ENCODE measurements around the gene SLC8A1.

The SLC8A1 gene

GRCh38 chr2:40260437-40260836, 191.5 kb downstream of the SLC8A1 start:
- H3K27ac ChIP-seq: no peak overlapping the region
- DNase-seq (ENCODE audit: low spot score): no peak
- CTCF ChIA-PET: interaction anchor here (0.6 to 0.7 kb wide), 4 partner anchors 31 to 1466 kb away, joined by 3 to 5 read pairs (median 4); no protein-coding TSS in a partner anchor
- no peak for TF ChIP-seq CTCF (conservative IDR thresholded peaks at IDR 0.05; ENCODE audit: low read depth)
- POLR2A ChIA-PET (ENCODE audit: low non-redundant PET): no interaction called here

GRCh38 chr2:40259900-40260299, 192.0 kb downstream of the SLC8A1 start:
- POLR2A ChIA-PET (ENCODE audit: low non-redundant PET): no interaction called here
- TF ChIP-seq CTCF (conservative IDR thresholded peaks at IDR 0.05; ENCODE audit: low read depth): no peak
- no peak for DNase-seq (ENCODE audit: low spot score)
- CTCF ChIA-PET: interaction anchor here (0.6 to 0.7 kb wide), 3 partner anchors 30 to 419 kb away, joined by 3 to 5 read pairs (median 5); no protein-coding TSS in a partner anchor
- H3K27ac ChIP-seq: no peak overlapping the region

GRCh38 chr2:40258135-40258457, 193.8 kb downstream of the SLC8A1 start:
- TF ChIP-seq CTCF (conservative IDR thresholded peaks at IDR 0.05; ENCODE audit: low read depth): no peak

GRCh38 chr2:40257340-40258134, 194.4 kb downstream of the SLC8A1 start:
- ChIA-PET POLR2A (ENCODE audit: low non-redundant PET) (no interaction called here), CTCF (no interaction called here)
- no peak for DNase-seq (ENCODE audit: low spot score)
- no peak for TF ChIP-seq CTCF (conservative IDR thresholded peaks at IDR 0.05; ENCODE audit: low read depth)
- H3K27ac ChIP-seq: no peak overlapping the region

More at GRCh38 chr2:40258135-40258457, 193.8 kb downstream of the SLC8A1 start:
- ChIA-PET POLR2A (ENCODE audit: low non-redundant PET) (no interaction called here), CTCF (no interaction called here)
- DNase-seq (ENCODE audit: low spot score): no peak
- no peak overlapping the region for H3K27ac ChIP-seq

- DNase-seq (ENCODE audit: low spot score): peak; percentile 33
- ChIA-PET POLR2A (ENCODE audit: low non-redundant PET) (no interaction called here), CTCF (no interaction called here)
- H3K27ac ChIP-seq: no peak overlapping the region
- no peak for TF ChIP-seq CTCF (conservative IDR thresholded peaks at IDR 0.05; ENCODE audit: low read depth)
Measured at GRCh38 chr2:40256649-40257048, 195.2 kb downstream of the SLC8A1 start.

- no peak for DNase-seq (ENCODE audit: low spot score)
- no peak for TF ChIP-seq CTCF (conservative IDR thresholded peaks at IDR 0.05; ENCODE audit: low read depth)
- ChIA-PET CTCF (no interaction called here), POLR2A (ENCODE audit: low non-redundant PET) (no interaction called here)
- no peak overlapping the region for H3K27ac ChIP-seq
Measured at GRCh38 chr2:40256008-40256407, 195.9 kb downstream of the SLC8A1 start.
